ENCODE measurements around the gene SLC6A8.

SLC6A8 gene

GRCh38 chrX:153647461-153648357 is 40.0 kb upstream of the SLC6A8 start:
- DNase-seq (ENCODE audit: insufficient read length, low spot score) (no peak), FAIRE-seq (no peak)

GRCh38 chrX:153648358-153649177 is 39.2 kb upstream of the SLC6A8 start:
- FAIRE-seq (no peak), DNase-seq (ENCODE audit: insufficient read length, low spot score) (no peak)

GRCh38 chrX:153649178-153649914 is 38.4 kb upstream of the SLC6A8 start:
- no peak for FAIRE-seq
- DNase-seq (ENCODE audit: insufficient read length, low spot score): no peak

GRCh38 chrX:153649915-153650782 is 37.6 kb upstream of the SLC6A8 start:
- FAIRE-seq (no peak), DNase-seq (ENCODE audit: insufficient read length, low spot score) (no peak)

GRCh38 chrX:153650959-153651358 is 36.8 kb upstream of the SLC6A8 start:
- no peak for FAIRE-seq
- DNase-seq (ENCODE audit: insufficient read length, low spot score): no peak

- no peak for DNase-seq (ENCODE audit: insufficient read length, low spot score)
- no peak for FAIRE-seq
Observed at GRCh38 chrX:153651540-153652079, 36.1 kb upstream of the SLC6A8 start.

- FAIRE-seq: no peak
- no peak for DNase-seq (ENCODE audit: insufficient read length, low spot score)
Observed at GRCh38 chrX:153653556-153653955, 34.2 kb upstream of the SLC6A8 start.

- no peak for DNase-seq (ENCODE audit: insufficient read length, low spot score)
- no peak for FAIRE-seq
Observed at GRCh38 chrX:153657161-153657560, 30.6 kb upstream of the SLC6A8 start.

- FAIRE-seq: no peak
- no peak for DNase-seq (ENCODE audit: insufficient read length, low spot score)
Observed at GRCh38 chrX:153659268-153659667, 28.5 kb upstream of the SLC6A8 start.

- no peak for FAIRE-seq
- no peak for DNase-seq (ENCODE audit: insufficient read length, low spot score)
Observed at GRCh38 chrX:153662266-153662665, 25.5 kb upstream of the SLC6A8 start.

GRCh38 chrX:153665726-153666306 is 21.9 kb upstream of the SLC6A8 start:
- no peak for DNase-seq (ENCODE audit: insufficient read length, low spot score)
- FAIRE-seq: no peak

- no peak for FAIRE-seq
- DNase-seq (ENCODE audit: insufficient read length, low spot score): no peak
Observed at GRCh38 chrX:153667281-153667955, 20.3 kb upstream of the SLC6A8 start.

- DNase-seq (ENCODE audit: insufficient read length, low spot score) (peak; percentile 60), FAIRE-seq (no peak)
Observed at GRCh38 chrX:153667956-153668396, 19.8 kb upstream of the SLC6A8 start.

- FAIRE-seq: no peak
- DNase-seq (ENCODE audit: insufficient read length, low spot score): no peak
Observed at GRCh38 chrX:153668423-153669173, 19.1 kb upstream of the SLC6A8 start.

GRCh38 chrX:153669174-153669890 is 18.4 kb upstream of the SLC6A8 start:
- DNase-seq (ENCODE audit: insufficient read length, low spot score) (no peak), FAIRE-seq (no peak)

- FAIRE-seq (no peak), DNase-seq (ENCODE audit: insufficient read length, low spot score) (no peak)
Observed at GRCh38 chrX:153669901-153670731, 17.6 kb upstream of the SLC6A8 start.
